GM21360 (cell line): ENCODE data around the gene PNPT1.
"Not testable (repeated sequence)": the region's sequence is repeated elsewhere in the genome, so short reads cannot be mapped to it uniquely, and the experiment has no call there.

Source experiments
- ATAC-seq: cut with Tn5 transposase; IDR thresholded peaks from one replicate; pipeline ENCODE4 v1.9.1; 2021; ENCODE audit warnings: mild to moderate bottlenecking, moderate library complexity; ENCODE audit not compliant: unreplicated experiment

PNPT1 gene

DNA sequence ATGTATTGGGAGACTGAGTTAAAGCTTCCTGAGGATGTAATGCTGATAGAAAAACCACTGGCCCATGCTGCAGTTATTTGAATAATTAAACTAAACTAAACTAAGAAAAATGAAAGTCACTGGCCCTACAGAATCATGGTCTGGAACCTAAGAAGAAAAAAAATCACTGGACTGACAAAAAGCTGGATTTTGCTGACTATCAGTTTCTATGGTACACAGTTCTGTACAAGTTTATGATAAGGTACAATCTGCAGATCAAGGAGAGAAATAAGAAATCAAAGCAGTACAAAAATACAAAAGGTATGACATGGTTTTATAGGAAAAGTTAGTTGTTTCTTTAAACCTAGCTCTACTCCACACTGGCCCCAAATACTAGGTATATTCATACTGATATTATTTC is 91.8 kb downstream of the PNPT1 start:
- ATAC-seq = no peak

DNA sequence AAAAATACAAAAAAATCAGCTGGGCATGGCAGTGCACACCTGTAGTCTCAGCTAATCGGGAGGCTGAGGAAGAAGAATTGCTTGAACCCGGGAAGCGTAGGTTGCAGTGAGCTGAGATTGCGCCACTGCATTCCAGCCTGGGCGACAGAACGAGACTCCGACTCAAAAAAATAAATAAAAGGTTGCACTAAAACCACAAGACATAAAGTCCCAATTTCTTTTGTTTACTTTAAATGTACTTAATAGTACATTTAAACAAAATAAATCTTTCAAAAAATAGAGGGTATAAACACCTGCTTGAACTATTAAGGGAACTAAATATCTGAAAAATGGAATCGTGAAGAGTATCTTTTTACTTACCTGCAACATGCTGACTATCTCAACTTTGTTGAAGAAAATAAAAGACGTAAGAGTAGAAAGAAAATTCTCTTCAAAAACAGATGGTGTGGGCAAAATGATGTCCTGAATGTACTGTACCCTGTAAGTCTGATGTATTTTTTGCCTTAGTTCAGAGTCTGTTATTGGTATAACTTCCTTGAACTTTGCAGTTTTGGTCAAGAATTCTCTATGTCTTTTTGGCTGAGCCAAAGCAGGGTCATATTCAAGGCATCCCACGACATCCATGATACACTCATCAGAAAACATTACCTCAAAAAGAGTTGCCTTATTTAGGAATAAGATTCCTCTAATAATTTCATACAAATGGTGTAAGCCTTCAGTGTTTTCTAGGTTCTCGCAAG is 95.4 kb downstream of the PNPT1 start:
- ATAC-seq = no peak

DNA sequence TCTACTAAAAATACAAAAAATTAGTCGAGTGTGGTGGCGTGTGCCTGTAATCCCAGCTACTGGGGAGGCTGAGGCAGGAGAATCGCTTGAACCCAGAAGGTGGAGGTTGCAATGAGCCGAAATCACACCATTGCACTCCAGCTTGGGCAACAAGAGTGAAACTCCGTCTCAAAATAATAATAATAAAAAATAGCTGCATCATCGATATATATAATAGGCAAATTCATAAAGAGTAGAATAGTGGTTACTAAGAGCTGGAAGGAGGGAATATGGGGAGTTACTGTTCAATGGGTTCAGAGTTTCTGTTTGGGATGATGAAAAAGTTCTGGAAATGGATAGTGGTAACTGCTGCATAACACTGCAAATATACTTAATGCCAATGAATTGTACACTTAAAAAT is 96.8 kb downstream of the PNPT1 start:
- ATAC-seq = not testable (repeated sequence)

DNA sequence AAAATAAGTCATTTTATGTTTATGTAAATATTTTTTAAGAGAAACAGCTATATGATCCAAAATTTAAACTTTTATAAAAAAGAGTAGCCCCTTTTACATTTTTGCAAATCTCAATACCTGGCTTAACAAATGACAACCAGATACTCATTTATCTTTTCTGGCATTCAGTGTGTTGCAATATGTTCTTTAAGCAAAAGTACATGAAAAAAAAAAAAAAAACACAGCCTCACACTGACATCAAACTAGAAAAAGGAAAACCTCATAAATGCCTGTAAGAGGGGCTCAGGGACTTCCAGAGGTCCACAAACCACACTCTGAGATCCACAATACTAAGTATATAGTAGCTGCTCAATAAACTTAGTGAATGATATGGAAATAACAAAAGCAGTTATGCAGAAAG is 98.1 kb downstream of the PNPT1 start:
- ATAC-seq = no peak

DNA sequence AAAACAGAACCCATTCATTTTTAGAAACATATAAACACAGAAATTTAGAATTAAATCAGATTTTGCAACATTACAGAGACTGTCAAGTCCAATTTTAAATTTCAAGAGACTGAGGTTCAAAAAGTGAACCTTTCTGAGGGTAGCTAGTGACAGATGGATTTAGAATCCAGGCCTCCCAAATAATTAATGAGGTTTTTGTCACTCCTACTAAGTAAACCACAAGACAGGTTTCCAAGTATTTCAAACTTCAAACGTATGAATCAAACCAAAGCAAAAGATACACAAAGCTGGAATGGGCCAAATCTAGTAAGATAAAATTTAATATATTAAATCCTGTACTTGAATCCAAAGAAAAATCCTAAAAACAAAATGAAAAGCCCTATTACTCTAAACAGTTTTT is 101.5 kb downstream of the PNPT1 start:
- ATAC-seq = no peak

DNA sequence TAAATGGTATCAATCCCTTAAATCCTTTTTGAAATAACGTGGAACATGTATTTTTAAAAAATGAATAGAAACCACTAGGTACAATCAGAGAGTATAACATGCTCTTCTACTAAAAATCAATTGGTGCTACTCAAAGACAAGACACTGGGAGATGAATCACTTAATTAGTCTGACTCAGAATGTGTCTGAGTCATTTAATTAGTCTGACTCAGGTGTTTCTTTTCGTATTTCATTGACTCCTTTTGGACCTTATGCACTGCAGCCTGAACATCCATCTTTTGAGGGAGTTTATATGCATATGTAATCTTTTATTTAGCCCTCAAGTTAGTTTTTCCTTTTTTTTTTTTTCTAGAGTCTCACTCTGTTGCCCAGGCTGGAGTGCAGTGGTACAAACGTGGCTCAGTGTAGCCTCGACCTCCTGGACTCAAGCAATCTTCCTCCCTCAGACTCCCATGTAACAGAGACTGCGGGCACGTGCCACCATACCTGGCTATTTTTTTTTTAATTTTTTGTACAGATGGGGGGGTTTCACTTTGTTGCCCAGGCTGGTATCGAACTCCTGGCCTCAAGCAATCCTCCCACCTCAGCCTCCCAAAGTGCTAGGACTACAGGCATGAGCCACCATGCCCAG is 102.7 kb downstream of the PNPT1 start:
- ATAC-seq = no peak

DNA sequence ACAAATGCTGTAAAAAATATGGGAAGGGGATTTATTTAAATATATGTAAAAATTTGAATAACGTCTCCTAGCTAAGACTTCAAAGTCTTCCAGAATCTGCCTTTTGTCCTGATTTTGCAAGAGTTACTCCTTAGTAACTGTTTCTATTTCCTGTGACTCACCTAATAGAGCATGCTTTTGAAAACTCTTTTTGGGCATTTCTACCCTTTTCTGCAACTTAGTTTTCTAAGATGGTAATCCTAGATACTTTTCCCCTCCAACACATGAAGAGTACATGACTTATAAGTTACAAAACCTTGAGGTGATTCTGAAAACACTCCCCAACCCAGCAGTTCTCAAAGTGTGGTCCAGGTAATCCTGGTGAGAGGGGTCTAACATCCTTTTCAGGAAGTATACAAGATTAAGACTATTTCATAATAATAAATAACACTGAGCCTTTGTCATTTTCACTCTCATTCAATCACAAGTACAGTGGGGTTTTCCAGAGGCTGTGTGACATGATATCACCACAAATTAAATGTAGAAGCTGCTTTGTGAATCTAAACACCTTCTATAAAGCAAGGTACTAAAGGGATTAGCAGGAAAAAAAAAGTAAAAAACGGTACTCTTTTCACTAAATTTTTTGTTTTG is 108.1 kb downstream of the PNPT1 start:
- ATAC-seq = no peak
